GM12865 (cell line): Measurements from ENCODE around the gene KCNK13.
"Not testable (repeated sequence)": the region's sequence is repeated elsewhere in the genome, so short reads cannot be mapped to it uniquely, and the experiment has no call there.

Experiments used
- DNase-seq: peaks from one replicate; pipeline ENCODE4 v3.0.0; 2010; ENCODE audit warnings: low read depth
- H3K4me3 ChIP-seq: 2 replicates; pipeline ENCODE4 v1.5.1; 2011; ENCODE audit warnings: mild to moderate bottlenecking, low read depth, low read length, control low read depth
- CTCF ChIP-seq: IDR thresholded peaks from 2 replicates; pipeline ENCODE4 v1.5.1; 2011; ENCODE audit warnings: low read length, control low read depth, low read depth, inconsistent platforms; ENCODE audit not compliant: insufficient read depth; ENCODE audit errors: missing control alignments

KCNK13 gene

GRCh38 chr14:90184571-90185266, 122.9 kb downstream of the KCNK13 start:
- no peak for TF ChIP-seq CTCF
- no peak overlapping the region for H3K4me3 ChIP-seq
- no peak for DNase-seq

GRCh38 chr14:90188588-90188987, 126.8 kb downstream of the KCNK13 start:
- TF ChIP-seq CTCF = no peak
- H3K4me3 ChIP-seq = no peak overlapping the region
- DNase-seq = no peak

- no peak overlapping the region for H3K4me3 ChIP-seq
- TF ChIP-seq CTCF = no peak
- DNase-seq = no peak
These were observed 129.4 kb downstream of the KCNK13 start for GRCh38 chr14:90191154-90191553.

- no peak for TF ChIP-seq CTCF
- no peak overlapping the region for H3K4me3 ChIP-seq
- DNase-seq = no peak
These were observed 129.8 kb downstream of the KCNK13 start for GRCh38 chr14:90191585-90191984.

- peak; percentile 18 for DNase-seq
- no peak overlapping the region for H3K4me3 ChIP-seq
- TF ChIP-seq CTCF = peak; percentile 43
These were observed 132.1 kb downstream of the KCNK13 start for GRCh38 chr14:90193925-90194324.

- no peak for TF ChIP-seq CTCF
- DNase-seq = no peak
These were observed 132.9 kb downstream of the KCNK13 start for GRCh38 chr14:90194706-90195105.

GRCh38 chr14:90198541-90199060, 136.8 kb downstream of the KCNK13 start:
- no peak for DNase-seq
- no peak overlapping the region for H3K4me3 ChIP-seq
- TF ChIP-seq CTCF = no peak

More at GRCh38 chr14:90194706-90195105, 132.9 kb downstream of the KCNK13 start:
- H3K4me3 ChIP-seq = no peak overlapping the region

- not testable (repeated sequence) for H3K4me3 ChIP-seq, DNase-seq
These were observed 138.8 kb downstream of the KCNK13 start for GRCh38 chr14:90200546-90200945.
